PC-3 (cell line): ENCODE measurements around the gene PIAS4. TPM values are rescaled to one million over a fixed set of nuclear protein-coding genes. Genes with fewer than 3 reads are reported as not detected.
A peak's percentile ranks its signal among the peaks of the same experiment; 100 is the strongest.

Experiments used
- ATAC-seq: fragments of 200-7000 bp; cut with Tn5 transposase; 2 replicates; pipeline ENCODE4 v1.9.1; 2020; ENCODE audit warnings: mild to moderate bottlenecking, moderate library complexity
- BruUV-seq: library from RNA; stranded (reverse); fragments of 400-500 nt; replicated peaks from 2 replicates; lab custom pipeline; 2021; lab: Mats Ljungman, UMichigan
- CTCF ChIA-PET: fragments of 300-600 bp; sonication (Branson Sonifier 250); formaldehyde crosslinking; loops from one replicate; lab custom pipeline; 2022; ENCODE audit warnings: antibody characterized with exemption; lab: Charles Lee
- POLR2A ChIA-PET: fragments of 300-600 bp; sonication (Branson Sonifier 250); formaldehyde crosslinking; loops from one replicate; lab custom pipeline; 2022; ENCODE audit warnings: antibody characterized with exemption; ENCODE audit not compliant: unreplicated experiment; lab: Charles Lee
- DNase-seq: peaks from one replicate; pipeline ENCODE4 v3.0.0-alpha.2; 2015
- H2AFZ ChIP-seq: fragments of 300-600 bp; sonication (generic); 2 replicates; pipeline ENCODE4 v1.6.0; 2016; ENCODE audit warnings: antibody characterized with exemption, low read length
- H3F3A ChIP-seq: fragments of 300-600 bp; sonication (generic); one replicate; pipeline ENCODE4 v1.6.0; 2017; ENCODE audit warnings: antibody characterized with exemption, low read length, control low read depth, mild to moderate bottlenecking; ENCODE audit not compliant: unreplicated experiment
- H3K27ac ChIP-seq: fragments of 300-600 bp; sonication (generic); 2 replicates; pipeline ENCODE4 v1.5.1; 2016; ENCODE audit warnings: mild to moderate bottlenecking, low read length
- H3K27me3 ChIP-seq: fragments of 300-600 bp; sonication (generic); 2 replicates; pipeline ENCODE4 v1.6.1; 2016; ENCODE audit warnings: low read length, mixed read lengths
- H3K36me3 ChIP-seq: fragments of 300-600 bp; sonication (generic); 2 replicates; pipeline ENCODE4 v1.6.1; 2016; ENCODE audit warnings: low read depth, mixed run types, low read length, mixed read lengths
- H3K4me1 ChIP-seq: fragments of 300-600 bp; sonication (generic); 2 replicates; pipeline ENCODE4 v1.5.1; 2016; ENCODE audit warnings: low read length; ENCODE audit not compliant: insufficient read depth
- H3K4me2 ChIP-seq: fragments of 300-600 bp; sonication (generic); 2 replicates; pipeline ENCODE4 v1.6.0; 2016; ENCODE audit warnings: low read length
- H3K4me3 ChIP-seq: fragments of 300-600 bp; sonication (generic); 2 replicates; pipeline ENCODE4 v1.5.1; 2016; ENCODE audit warnings: mild to moderate bottlenecking, low read length, mixed read lengths
- H3K79me2 ChIP-seq: fragments of 300-600 bp; sonication (generic); 2 replicates; pipeline ENCODE4 v1.6.1; 2017; ENCODE audit warnings: low read length, mixed read lengths
- H3K9ac ChIP-seq: fragments of 300-600 bp; sonication (generic); 2 replicates; pipeline ENCODE4 v1.6.0; 2016; ENCODE audit warnings: mild to moderate bottlenecking, low read length
- H3K9me2 ChIP-seq: fragments of 300-600 bp; sonication (generic); replicated peaks from 2 replicates; pipeline ENCODE4 v1.6.1; 2016; ENCODE audit warnings: mixed run types, low read length, mixed read lengths
- H3K9me3 ChIP-seq: fragments of 300-600 bp; sonication (generic); 2 replicates; pipeline ENCODE4 v1.6.1; 2016; ENCODE audit warnings: low read length, mixed read lengths
- H4K20me1 ChIP-seq: fragments of 300-600 bp; sonication (generic); 2 replicates; pipeline ENCODE4 v1.6.1; 2016; ENCODE audit warnings: low read length, mixed read lengths
- CTCF ChIP-seq: fragments of 300-600 bp; sonication (generic); conservative IDR thresholded peaks from 2 replicates; pipeline ENCODE4 v1.5.1; 2017; ENCODE audit warnings: antibody characterized with exemption, low read depth, mild to moderate bottlenecking, low read length
- EZH2 ChIP-seq: fragments of 300-600 bp; sonication (generic); IDR thresholded peaks from one replicate; pipeline ENCODE4 v1.6.1; 2017; ENCODE audit warnings: antibody characterized with exemption, mild to moderate bottlenecking, low read length; ENCODE audit not compliant: unreplicated experiment
- EZH2phosphoT487 ChIP-seq: fragments of 300-600 bp; sonication (generic); IDR thresholded peaks from 2 replicates; pipeline ENCODE4 v1.6.1; 2018; ENCODE audit warnings: mild to moderate bottlenecking, antibody characterized with exemption, low read length, borderline replicate concordance
- intact Hi-C: fragments of 100-400 bp; cut with micrococcal nuclease; formaldehyde crosslinking; loops from 2 replicates; pipeline ENCODE4 v1.9.0; 2023
- total RNA-seq: library from RNA; depleted of rRNA; stranded (reverse); fragments of >200 nt; gene quantifications from 2 replicates; pipeline ENCODE4 v1.2.3, GENCODE V29; 2014

The PIAS4 gene
- total RNA-seq, 1 experiment from 2014 or later, result 21.0 TPM

GRCh38 chr19:4084547-4084877 lies 77.0 kb downstream of the PIAS4 start:
- Histone ChIP-seq H3K79me2 (no peaks in the 10 kb centered on the region), H3F3A (no peaks in the 10 kb centered on the region), H3K4me3 (peak overlapping the region; percentile 21; the same call in 1 of the 2 replicates), H3K9me2 (no peaks in the 10 kb centered on the region), H3K9ac (peak overlapping the region; percentile 41), H3K27me3 (no peaks in the 10 kb centered on the region), H3K4me1 (peaks cover 10% of the 10 kb centered on the region; the same call in 1 of the 2 replicates), H3K4me2 (peak overlapping the region; percentile 61), H3K27ac (peak overlapping the region; percentile 20; the same call in 1 of the 2 replicates), H3K9me3 (no peaks in the 10 kb centered on the region), H3K36me3 (no peaks in the 10 kb centered on the region; the same call in 1 of the 2 replicates), H2AFZ (peak overlapping the region; percentile 72), H4K20me1 (no peaks in the 10 kb centered on the region)
- intact Hi-C loops, result no loop called here
- no peak for ATAC-seq
- no TSS peak for BruUV-seq
- no peak for TF ChIP-seq CTCF
- POLR2A ChIA-PET, result no interaction called here
- CTCF ChIA-PET, result no interaction called here
- no peak for DNase-seq

GRCh38 chr19:4086411-4086867 lies 78.9 kb downstream of the PIAS4 start:
- ChIA-PET POLR2A (no interaction called here), CTCF (no interaction called here)
- no peaks in the 10 kb centered on the region; the same call in 1 of the 2 replicates for H3K36me3 ChIP-seq
- BruUV-seq, result no TSS peak
- H2AFZ ChIP-seq, result no peak overlapping the region
- peaks cover 10% of the 10 kb centered on the region; the same call in 1 of the 2 replicates for H3K4me1 ChIP-seq
- no peak for TF ChIP-seq CTCF
- TF ChIP-seq EZH2phosphoT487, result no peak
- TF ChIP-seq EZH2, result no peak
- DNase-seq, result no peak
- H3K9me3 ChIP-seq, result no peaks in the 10 kb centered on the region
- H3K27ac ChIP-seq, result no peak overlapping the region
- H3K27me3 ChIP-seq, result no peaks in the 10 kb centered on the region
- no peaks in the 10 kb centered on the region for H3K79me2 ChIP-seq
- intact Hi-C loops, result no loop called here
- no peak; the same call in 1 of the 2 replicates for ATAC-seq
- no peaks in the 10 kb centered on the region for H3K9me2 ChIP-seq
- H3K4me3 ChIP-seq, result no peak overlapping the region
- H4K20me1 ChIP-seq, result no peaks in the 10 kb centered on the region
- H3F3A ChIP-seq, result no peaks in the 10 kb centered on the region
- H3K9ac ChIP-seq, result no peak overlapping the region
- H3K4me2 ChIP-seq, result no peak overlapping the region

GRCh38 chr19:4087787-4088679 lies 80.5 kb downstream of the PIAS4 start:
- Histone ChIP-seq H3K27me3 (no peaks in the 10 kb centered on the region), H3K9me2 (no peaks in the 10 kb centered on the region), H3K27ac (no peak overlapping the region), H3K9me3 (no peaks in the 10 kb centered on the region), H3F3A (no peaks in the 10 kb centered on the region), H3K4me2 (no peak overlapping the region), H3K36me3 (no peaks in the 10 kb centered on the region; the same call in 1 of the 2 replicates), H3K4me1 (peaks cover 10% of the 10 kb centered on the region; the same call in 1 of the 2 replicates), H3K79me2 (no peaks in the 10 kb centered on the region), H3K4me3 (no peak overlapping the region), H3K9ac (no peak overlapping the region), H4K20me1 (no peaks in the 10 kb centered on the region), H2AFZ (no peak overlapping the region)
- ChIA-PET POLR2A (no interaction called here), CTCF (no interaction called here)
- DNase-seq, result no peak
- no peak for ATAC-seq
- BruUV-seq, result no TSS peak
- intact Hi-C loops, result no loop called here
- TF ChIP-seq EZH2phosphoT487 (no peak), CTCF (no peak), EZH2 (no peak)
